H9 (cell line): ENCODE data around the gene RASGRF2. TPM values are rescaled to one million over a fixed set of nuclear protein-coding genes. Genes with fewer than 3 reads are reported as not detected.

ENCODE experiments used
- DNase-seq: peaks from one replicate; pipeline ENCODE4 v3.0.0-alpha.2; 2017
- H2AFZ ChIP-seq: one replicate; pipeline ENCODE4 v1.6.1; 2013; ENCODE audit warnings: mild to moderate bottlenecking, low read length, control low read depth, moderate library complexity
- H2AK5ac ChIP-seq: 2 replicates; pipeline ENCODE4 v1.6.1; 2013; ENCODE audit warnings: low read length, control low read depth, mixed read lengths; ENCODE audit not compliant: insufficient read length
- H2BK120ac ChIP-seq: one replicate; pipeline ENCODE4 v1.6.1; 2013; ENCODE audit warnings: low read depth, mild to moderate bottlenecking, low read length, control low read depth, inconsistent platforms; ENCODE audit not compliant: poor library complexity, severe bottlenecking
- H2BK12ac ChIP-seq: 2 replicates; pipeline ENCODE4 v1.6.1; 2013; ENCODE audit warnings: low read length, control low read depth, mixed read lengths, low read depth; ENCODE audit not compliant: insufficient read length
- H2BK15ac ChIP-seq: 2 replicates; pipeline ENCODE4 v1.6.1; 2013; ENCODE audit warnings: low read depth, low read length, control low read depth
- H2BK20ac ChIP-seq: one replicate; pipeline ENCODE4 v1.6.1; 2013; ENCODE audit warnings: low read depth, mild to moderate bottlenecking, low read length, control low read depth, inconsistent platforms; ENCODE audit not compliant: poor library complexity, severe bottlenecking
- H2BK5ac ChIP-seq: 2 replicates; pipeline ENCODE4 v1.6.1; 2013; ENCODE audit warnings: low read length, control low read depth, mixed read lengths; ENCODE audit not compliant: insufficient read length
- H3K14ac ChIP-seq: 2 replicates; pipeline ENCODE4 v1.6.1; 2013; ENCODE audit warnings: low read length, control low read depth; ENCODE audit not compliant: insufficient read depth
- H3K18ac ChIP-seq: 2 replicates; pipeline ENCODE4 v1.6.1; 2013; ENCODE audit warnings: low read depth, mild to moderate bottlenecking, mixed read lengths, low read length, control low read depth; ENCODE audit not compliant: insufficient read length
- H3K23ac ChIP-seq: 2 replicates; pipeline ENCODE4 v1.6.1; 2013; ENCODE audit warnings: low read length, control low read depth, mixed read lengths, low read depth; ENCODE audit not compliant: insufficient read length
- H3K23me2 ChIP-seq: 2 replicates; pipeline ENCODE4 v1.6.1; 2013; ENCODE audit warnings: low read depth, mild to moderate bottlenecking, mixed read lengths, low read length, control low read depth; ENCODE audit not compliant: insufficient read length, poor library complexity, severe bottlenecking
- H3K27ac ChIP-seq: 2 replicates; pipeline ENCODE4 v1.5.1; 2013; ENCODE audit warnings: low read length, control low read depth, mixed read lengths, low read depth; ENCODE audit not compliant: insufficient read length
- H3K27me3 ChIP-seq: 2 replicates; pipeline ENCODE4 v1.6.1; 2013; ENCODE audit warnings: low read length, control low read depth, inconsistent platforms; ENCODE audit not compliant: insufficient read depth
- H3K4ac ChIP-seq: 2 replicates; pipeline ENCODE4 v1.6.1; 2013; ENCODE audit warnings: low read depth, mild to moderate bottlenecking, control low read depth, inconsistent platforms, low read length, moderate library complexity
- H3K4me1 ChIP-seq: 2 replicates; pipeline ENCODE4 v1.6.1; 2013; ENCODE audit warnings: low read length, control low read depth, inconsistent platforms; ENCODE audit not compliant: insufficient read depth
- H3K4me2 ChIP-seq: 2 replicates; pipeline ENCODE4 v1.6.1; 2013; ENCODE audit warnings: low read length, control low read depth, mixed read lengths; ENCODE audit not compliant: insufficient read length, insufficient read depth
- H3K56ac ChIP-seq: 2 replicates; pipeline ENCODE4 v1.6.1; 2013; ENCODE audit warnings: low read depth, mild to moderate bottlenecking, mixed read lengths, low read length, control low read depth; ENCODE audit not compliant: insufficient read length
- H3K79me1 ChIP-seq: 2 replicates; pipeline ENCODE4 v1.6.1; 2013; ENCODE audit warnings: low read depth, mild to moderate bottlenecking, moderate library complexity, low read length, control low read depth, inconsistent platforms; ENCODE audit not compliant: insufficient read depth, poor library complexity, severe bottlenecking
- H3K79me2 ChIP-seq: 2 replicates; pipeline ENCODE4 v1.6.1; 2013; ENCODE audit warnings: low read length, control low read depth, inconsistent platforms; ENCODE audit not compliant: insufficient read depth
- H3K9ac ChIP-seq: 2 replicates; pipeline ENCODE4 v1.6.1; 2013; ENCODE audit warnings: low read length, control low read depth, mixed read lengths; ENCODE audit not compliant: insufficient read length; ENCODE audit errors: extremely low read depth
- H3K9me3 ChIP-seq: one replicate; pipeline ENCODE4 v1.6.1; 2013; ENCODE audit warnings: low read depth, low read length, inconsistent platforms; ENCODE audit not compliant: control insufficient read depth
- H3T11ph ChIP-seq: one replicate; pipeline ENCODE4 v1.6.1; 2013; ENCODE audit warnings: mild to moderate bottlenecking, low read length, control low read depth, inconsistent platforms
- H4K20me1 ChIP-seq: one replicate; pipeline ENCODE4 v1.6.1; 2013; ENCODE audit not compliant: control insufficient read depth, insufficient read length, insufficient read depth
- H4K5ac ChIP-seq: 2 replicates; pipeline ENCODE4 v1.6.1; 2013; ENCODE audit warnings: low read depth, mild to moderate bottlenecking, mixed read lengths, low read length, control low read depth; ENCODE audit not compliant: insufficient read length
- H4K8ac ChIP-seq: replicated peaks from 2 replicates; pipeline ENCODE4 v1.6.1; 2013; ENCODE audit warnings: low read length, control low read depth, mixed read lengths, low read depth; ENCODE audit not compliant: insufficient read length
- H4K91ac ChIP-seq: 2 replicates; pipeline ENCODE4 v1.6.1; 2013; ENCODE audit warnings: low read depth, mild to moderate bottlenecking, moderate library complexity, mixed read lengths, low read length, control low read depth; ENCODE audit not compliant: insufficient read length
- H3K27ac Mint-ChIP-seq, 3 experiments: 2 replicates in 2 of 3; 3 replicates in 1 of 3; pipeline ENCODE4 v1.8.0; 2020 to 2021; ENCODE audit warnings: mixed read lengths in 3 of 3, mild to moderate bottlenecking in 1 of 3, moderate library complexity in 1 of 3
- H3K27me3 Mint-ChIP-seq: 2 replicates; pipeline ENCODE4 v1.8.0; 2021; ENCODE audit warnings: low read depth, mild to moderate bottlenecking, moderate library complexity, mixed read lengths
- H3K36me3 Mint-ChIP-seq, 3 experiments: 2 replicates in 2 of 3; 3 replicates in 1 of 3; pipeline ENCODE4 v1.8.0; 2020 to 2021; ENCODE audit warnings: low read depth in 3 of 3, mixed read lengths in 3 of 3; ENCODE audit not compliant: insufficient read depth in 1 of 3
- H3K4me1 Mint-ChIP-seq, 2 experiments: 2 replicates each; pipeline ENCODE4 v1.8.0; 2020; ENCODE audit warnings: mixed read lengths in 2 of 2
- H3K4me3 Mint-ChIP-seq, 2 experiments: 2 replicates in 1 of 2; 3 replicates in 1 of 2; pipeline ENCODE4 v1.8.0; 2020 to 2021; ENCODE audit warnings: mild to moderate bottlenecking in 2 of 2, mixed read lengths in 2 of 2, moderate library complexity in 1 of 2
- H3K9me3 Mint-ChIP-seq, 2 experiments: 2 replicates in 1 of 2; 3 replicates in 1 of 2; pipeline ENCODE4 v1.8.0; 2020; ENCODE audit warnings: mild to moderate bottlenecking in 2 of 2, mixed read lengths in 2 of 2, moderate library complexity in 1 of 2
- CTCF ChIP-seq: fragments of 200-600 bp; sonication (generic); conservative IDR thresholded peaks from 3 replicates; pipeline ENCODE4 v1.8.0; 2021; ENCODE audit warnings: antibody characterized with exemption, mild to moderate bottlenecking
- WGBS: extraction: QIAGEN DNeasy Blood & Tissue Kit; methylation state at CpG from one replicate; pipeline ENCODE4 v1.1.7; 2013; ENCODE audit warnings: missing lambda C conversion rate, low lambda C conversion rate, mixed read lengths; ENCODE audit not compliant: insufficient read length; ENCODE audit errors: extremely low coverage; 5-methylcytosine and 5-hydroxymethylcytosine counted together
- total RNA-seq: library from RNA; stranded (reverse); gene quantifications from 2 replicates; pipeline ENCODE4 v1.2.1, GENCODE V29; 2021

RASGRF2 gene
- total RNA-seq, 1 experiment from 2014 or later = 13.5 TPM

GRCh38 chr5:81169924-81170323, 209.8 kb downstream of the RASGRF2 start:
- Histone ChIP-seq H3K27me3 (no peaks in the 10 kb centered on the region), H4K5ac (no peak overlapping the region), H3K23me2 (no peaks in the 10 kb centered on the region), H3K9me3 (no peaks in the 10 kb centered on the region), H2AK5ac (no peak overlapping the region), H4K91ac (no peak overlapping the region), H2BK120ac (no peak overlapping the region), H3K9ac (no peak overlapping the region), H3K4me2 (no peak overlapping the region), H2BK5ac (no peak overlapping the region), H3K14ac (no peak overlapping the region), H3K4ac (no peak overlapping the region), H2AFZ (no peak overlapping the region), H3K23ac (no peak overlapping the region), H3K79me2 (no peaks in the 10 kb centered on the region), H2BK15ac (no peak overlapping the region), H2BK20ac (no peak overlapping the region), H4K8ac (no peak overlapping the region), H2BK12ac (no peak overlapping the region), H3K4me1 (no peaks in the 10 kb centered on the region), H3T11ph (no peak overlapping the region), H3K79me1 (no peaks in the 10 kb centered on the region), H3K27ac (no peak overlapping the region), H3K56ac (no peak overlapping the region), H3K18ac (no peak overlapping the region), H4K20me1 (no peaks in the 10 kb centered on the region)
- Mint-ChIP-seq H3K27me3 (no peaks in the 10 kb centered on the region), H3K4me1 (0 out of 4 replicates have a peak, but pooled peaks cover 3 to 4% of the 10 kb centered on the region in 2 experiments), H3K9me3 (no peaks in the 10 kb centered on the region; a peak in 1 of 5 replicates), H3K27ac (no peak overlapping the region), H3K36me3 (peaks cover 0 to 2% (median 0%) of the 10 kb centered on the region in 3 experiments; a peak in 1 of 7 replicates), H3K4me3 (no peak overlapping the region)
- no peak for TF ChIP-seq CTCF
- WGBS = no CpG with 5 or more reads among the region's 2 CpGs
- no peak for DNase-seq
